RWPE1 (cell line): ENCODE data around the gene CST9.
"Not testable (repeated sequence)": the region's sequence is repeated elsewhere in the genome, so short reads cannot be mapped to it uniquely, and the experiment has no call there.

ENCODE experiments used
- CTCF ChIA-PET: fragments of 350-600 bp; sonication (Branson Sonifier 250); formaldehyde crosslinking; extraction: SDS; loops from one replicate; lab custom pipeline; 2021; lab: Yijun Ruan, JAX
- POLR2A ChIA-PET: fragments of 400-600 bp; formaldehyde crosslinking; extraction: SDS; loops from one replicate; lab custom pipeline; 2020; ENCODE audit warnings: antibody characterized with exemption; ENCODE audit not compliant: low non-redundant PET; lab: Yijun Ruan, JAX
- DNase-seq: peaks from one replicate; pipeline ENCODE4 v3.0.0; 2012; ENCODE audit warnings: low spot score
- H3K27ac ChIP-seq: fragments of 450-650 bp; 2 replicates; pipeline ENCODE4 v1.5.1; 2017
- CTCF ChIP-seq: fragments of 450-650 bp; conservative IDR thresholded peaks from 2 replicates; pipeline ENCODE4 v1.5.1; 2017; ENCODE audit warnings: low read depth, mild to moderate bottlenecking

The CST9 gene

GRCh38 chr20:23624324-23624691 lies 18.6 kb upstream of the CST9 start:
- ChIA-PET CTCF (no interaction called here), POLR2A (no interaction called here)
- no peak overlapping the region for H3K27ac ChIP-seq
- no peak for TF ChIP-seq CTCF
- DNase-seq, result no peak

DNA sequence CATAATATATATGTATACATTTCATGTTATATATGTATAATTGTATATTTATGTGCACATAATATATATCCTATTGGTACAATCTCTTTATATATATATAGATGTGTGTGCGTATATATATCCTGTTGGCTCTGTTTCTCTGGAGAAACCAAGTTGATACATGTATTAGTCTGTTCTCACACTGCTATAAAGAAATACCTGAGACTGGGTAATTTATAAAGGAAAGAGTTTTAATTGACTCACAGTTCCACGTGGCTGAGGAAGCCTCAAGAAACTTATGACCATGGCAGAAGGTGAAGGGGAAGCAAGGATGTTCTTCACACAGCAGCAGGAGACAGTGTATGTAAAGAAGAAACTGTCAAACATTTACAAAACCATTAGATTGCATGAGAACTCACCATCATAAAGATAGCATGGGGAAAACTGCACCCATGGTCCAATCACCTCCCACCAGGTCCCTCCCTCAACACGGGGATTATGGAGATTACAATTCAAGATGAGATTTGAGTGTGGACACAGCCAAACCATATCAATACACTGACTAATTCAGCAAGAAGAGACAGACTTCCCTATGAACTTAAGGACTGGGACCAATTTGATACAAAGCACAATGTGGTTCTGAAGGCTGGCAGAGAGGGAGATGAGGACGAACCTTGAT lies 18.1 kb upstream of the CST9 start:
- H3K27ac ChIP-seq, result no peak overlapping the region
- ChIA-PET CTCF (no interaction called here), POLR2A (no interaction called here)
- no peak for TF ChIP-seq CTCF
- no peak for DNase-seq

GRCh38 chr20:23622839-23623343 lies 17.2 kb upstream of the CST9 start:
- CTCF ChIA-PET, result interaction anchor here (0.7 kb wide), 1 partner anchor 676 kb away, joined by 3 read pairs; no protein-coding TSS in a partner anchor

GRCh38 chr20:23622401-23622800 lies 16.7 kb upstream of the CST9 start:
- POLR2A ChIA-PET, DNase-seq: not testable (repeated sequence)
- H3K27ac ChIP-seq, result peak overlapping the region; percentile 94
- CTCF ChIA-PET, result interaction anchor here (0.7 kb wide), 1 partner anchor 675 kb away, joined by 3 read pairs; no protein-coding TSS in a partner anchor

More at GRCh38 chr20:23622839-23623343, 17.2 kb upstream of the CST9 start:
- DNase-seq, result peak; percentile 96
- TF ChIP-seq CTCF, result no peak
- POLR2A ChIA-PET, result no interaction called here
- peak overlapping the region; percentile 94 for H3K27ac ChIP-seq

GRCh38 chr20:23620670-23621386 lies 15.1 kb upstream of the CST9 start:
- DNase-seq, POLR2A ChIA-PET: not testable (repeated sequence)
- CTCF ChIA-PET, result interaction anchor here (0.6 kb wide), 1 partner anchor 11 kb away, joined by 3 read pairs; no protein-coding TSS in a partner anchor
- peak overlapping the region; percentile 17 for H3K27ac ChIP-seq

- ChIA-PET CTCF (no interaction called here), POLR2A (no interaction called here)
- TF ChIP-seq CTCF, result no peak
These were observed 8.4 kb upstream of the CST9 start for GRCh38 chr20:23614163-23614562.

GRCh38 chr20:23613676-23614075 lies 8.0 kb upstream of the CST9 start:
- no peak overlapping the region for H3K27ac ChIP-seq
- DNase-seq, result no peak
- TF ChIP-seq CTCF, result no peak
- ChIA-PET POLR2A (no interaction called here), CTCF (no interaction called here)

More at GRCh38 chr20:23614163-23614562, 8.4 kb upstream of the CST9 start:
- H3K27ac ChIP-seq, result no peak overlapping the region
- DNase-seq, result no peak
